RWPE2 (cell line): ENCODE measurements around the gene ALCAM.

Experiments
- ATAC-seq: fragments of 200-7000 bp; cut with Tn5 transposase; 3 replicates; pipeline ENCODE4 v1.9.1; 2021; ENCODE audit warnings: low read depth
- DNase-seq: peaks from one replicate; pipeline ENCODE4 v3.0.0-alpha.2; 2020; ENCODE audit warnings: low spot score
- H3K27ac ChIP-seq: fragments of 450-650 bp; 2 replicates; pipeline ENCODE4 v1.5.1; 2017; ENCODE audit warnings: mild to moderate bottlenecking; ENCODE audit not compliant: poor library complexity, severe bottlenecking
- H3K27me3 ChIP-seq: fragments of 250-450 bp; sonication (Bioruptor Pico); 2 replicates; pipeline ENCODE4 v1.5.1; 2021; ENCODE audit warnings: mild to moderate bottlenecking, moderate library complexity; ENCODE audit not compliant: insufficient read depth, poor library complexity, severe bottlenecking
- H3K36me3 ChIP-seq: fragments of 250-450 bp; sonication (Bioruptor Pico); 2 replicates; pipeline ENCODE4 v1.5.1; 2020; ENCODE audit warnings: low read depth, mild to moderate bottlenecking, moderate library complexity
- H3K4me1 ChIP-seq: fragments of 250-450 bp; sonication (Bioruptor Pico); 2 replicates; pipeline ENCODE4 v1.5.1; 2021; ENCODE audit warnings: mild to moderate bottlenecking, moderate library complexity; ENCODE audit not compliant: insufficient read depth, poor library complexity, severe bottlenecking
- H3K4me3 ChIP-seq: fragments of 250-450 bp; sonication (Bioruptor Pico); 2 replicates; pipeline ENCODE4 v1.5.1; 2021; ENCODE audit warnings: mild to moderate bottlenecking, moderate library complexity; ENCODE audit not compliant: severe bottlenecking
- H3K9me3 ChIP-seq: fragments of 250-450 bp; sonication (Bioruptor Pico); 2 replicates; pipeline ENCODE4 v1.5.1; 2021; ENCODE audit warnings: mild to moderate bottlenecking, moderate library complexity; ENCODE audit not compliant: severe bottlenecking
- CTCF ChIP-seq: fragments of 450-650 bp; IDR thresholded peaks from one replicate; pipeline ENCODE4 v1.5.1; 2017; ENCODE audit warnings: mild to moderate bottlenecking, moderate library complexity; ENCODE audit not compliant: poor library complexity, severe bottlenecking

ALCAM gene

GRCh38 chr3:105431200-105431599 is 64.5 kb downstream of the ALCAM start:
- H3K36me3 ChIP-seq, result peaks cover 7% of the 10 kb centered on the region; the same call in 1 of the 2 replicates
- H3K9me3 ChIP-seq, result no peaks in the 10 kb centered on the region
- H3K27ac ChIP-seq, result no peak overlapping the region
- DNase-seq (no peak), ATAC-seq (no peak)
- no peaks in the 10 kb centered on the region for H3K4me1 ChIP-seq
- no peak for TF ChIP-seq CTCF
- H3K4me3 ChIP-seq, result no peak overlapping the region
- no peaks in the 10 kb centered on the region for H3K27me3 ChIP-seq

DNA sequence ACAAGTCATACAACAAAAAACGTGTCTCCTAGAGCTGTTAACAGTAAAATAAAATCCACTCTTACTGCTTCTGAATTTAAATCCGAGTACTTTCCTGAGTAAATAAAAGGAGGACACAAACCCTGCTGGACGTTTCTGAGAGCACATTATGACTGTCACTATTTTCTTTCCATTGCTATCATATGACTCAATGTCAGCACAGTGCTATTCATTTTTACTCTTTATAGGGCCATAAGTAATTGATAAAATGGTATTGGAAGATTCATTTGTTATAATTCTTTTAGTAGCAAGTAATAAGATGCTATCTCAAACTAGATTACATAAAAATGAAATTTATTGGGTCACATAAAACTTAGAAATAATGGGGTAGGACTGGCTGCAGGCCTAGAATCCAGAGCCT is 68.6 kb downstream of the ALCAM start:
- DNase-seq (no peak), ATAC-seq (no peak)
- H3K36me3 ChIP-seq, result peaks cover 7% of the 10 kb centered on the region
- no peak for TF ChIP-seq CTCF
- H3K4me1 ChIP-seq, result no peaks in the 10 kb centered on the region
- H3K4me3 ChIP-seq, result no peak overlapping the region
- H3K9me3 ChIP-seq, result no peaks in the 10 kb centered on the region
- no peaks in the 10 kb centered on the region for H3K27me3 ChIP-seq
- H3K27ac ChIP-seq, result no peak overlapping the region

GRCh38 chr3:105436687-105437086 is 70.0 kb downstream of the ALCAM start:
- Histone ChIP-seq H3K4me1 (no peaks in the 10 kb centered on the region), H3K36me3 (peaks cover 7% of the 10 kb centered on the region), H3K4me3 (no peak overlapping the region), H3K27ac (no peak overlapping the region), H3K9me3 (no peaks in the 10 kb centered on the region), H3K27me3 (no peaks in the 10 kb centered on the region)
- no peak for TF ChIP-seq CTCF
- ATAC-seq (no peak), DNase-seq (no peak)

- no peak for TF ChIP-seq CTCF
- Histone ChIP-seq H3K27me3 (no peaks in the 10 kb centered on the region), H3K9me3 (no peaks in the 10 kb centered on the region), H3K36me3 (peaks cover 3% of the 10 kb centered on the region; the same call in 1 of the 2 replicates), H3K27ac (no peak overlapping the region), H3K4me1 (peaks cover 14% of the 10 kb centered on the region), H3K4me3 (no peak overlapping the region)
- ATAC-seq, result no peak
- DNase-seq, result no peak
Observed at GRCh38 chr3:105440113-105440512, 73.4 kb downstream of the ALCAM start.

- Histone ChIP-seq H3K9me3 (no peaks in the 10 kb centered on the region), H3K27ac (peak overlapping the region; percentile 4), H3K27me3 (no peaks in the 10 kb centered on the region), H3K4me1 (peaks cover 14% of the 10 kb centered on the region), H3K36me3 (0 out of 2 replicates have a peak, but pooled peaks cover 3% of the 10 kb centered on the region), H3K4me3 (no peak overlapping the region)
- DNase-seq (no peak), ATAC-seq (0 out of 3 replicates have a peak, but pooled peaks have one; percentile 29)
- TF ChIP-seq CTCF, result no peak
Observed at GRCh38 chr3:105444725-105445124, 78.0 kb downstream of the ALCAM start.
